Tibial artery (tissue), 4 donors: ENCODE data around the gene GRAP2.

Experiments
- DNase-seq, 2 donors: peaks; one replicate each; pipeline ENCODE4 v3.0.0-alpha.2; 2019
- H3K27ac ChIP-seq, 2 donors: fragments of 200-600 bp; sonication (generic) in 1 of 2; 1 replicate in 1 of 2; 2 replicates in 1 of 2; pipeline ENCODE4 v1.5.1; 2018 to 2019; ENCODE audit warnings: mild to moderate bottlenecking in 1 of 2
- H3K27me3 ChIP-seq, 2 donors: fragments of 200-600 bp; sonication (generic) in 1 of 2; one replicate each; pipeline versions ENCODE4 v1.5.1 to v1.6.0; 2016 to 2019
- H3K36me3 ChIP-seq, 3 donors: fragments of 200-600 bp; sonication (generic) in 2 of 3; one replicate each; pipeline ENCODE4 v1.5.1; 2016 to 2019; ENCODE audit warnings: mild to moderate bottlenecking in 2 of 3
- H3K4me1 ChIP-seq, 4 donors: fragments of 200-600 bp; sonication (generic) in 2 of 4; 1 replicate in 3 of 4; 2 replicates in 1 of 4; pipeline ENCODE4 v1.5.1; 2016 to 2019
- H3K4me3 ChIP-seq, 2 donors: fragments of 200-600 bp; sonication (generic) in 1 of 2; 1 replicate in 1 of 2; 2 replicates in 1 of 2; pipeline ENCODE4 v1.5.1; 2018 to 2019; ENCODE audit warnings: mild to moderate bottlenecking in 2 of 2
- H3K9me3 ChIP-seq, 3 donors: fragments of 200-600 bp; sonication (generic) in 1 of 3; one replicate each; pipeline ENCODE4 v1.5.1; 2016 to 2019
- CTCF ChIP-seq, 2 experiments: fragments of 200-600 bp in 1 of 2; fragments of 450-650 bp in 1 of 2; IDR thresholded peaks; one replicate each; pipeline ENCODE4 v1.5.1; 2017 to 2019; ENCODE audit warnings: antibody characterized with exemption in 2 of 2, mild to moderate bottlenecking in 1 of 2, moderate library complexity in 1 of 2
- intact Hi-C: fragments of 100-400 bp; cut with DNase I; formaldehyde crosslinking; loops from one replicate; pipeline ENCODE4 v1.15.0; 2023; ENCODE audit warnings: low total_unique reads

GRAP2 gene

GRCh38 chr22:39960791-39961746 lies 60.2 kb downstream of the GRAP2 start:
- DNase-seq: no peak
- H3K9me3 ChIP-seq: no peaks in the 10 kb centered on the region
- TF ChIP-seq CTCF (IDR thresholded peaks at IDR 0.05): no peak
- H3K4me1 ChIP-seq: no peaks in the 10 kb centered on the region
- peaks cover 0 to 43% of the 10 kb centered on the region in 2 donors for H3K27me3 ChIP-seq
- H3K4me3 ChIP-seq: no peak overlapping the region
- intact Hi-C loops: no loop called here
- H3K27ac ChIP-seq: no peak overlapping the region
- H3K36me3 ChIP-seq: no peaks in the 10 kb centered on the region

- H3K27ac ChIP-seq: no peak overlapping the region
- H3K9me3 ChIP-seq: no peaks in the 10 kb centered on the region
- no peaks in the 10 kb centered on the region for H3K4me1 ChIP-seq
- intact Hi-C loops: no loop called here
- peaks cover 0 to 43% of the 10 kb centered on the region in 2 donors for H3K27me3 ChIP-seq
- TF ChIP-seq CTCF (IDR thresholded peaks at IDR 0.05): no peak
- DNase-seq: no peak
- H3K4me3 ChIP-seq: no peak overlapping the region
- H3K36me3 ChIP-seq: no peaks in the 10 kb centered on the region
These were observed 61.2 kb downstream of the GRAP2 start for GRCh38 chr22:39962071-39962470.

GRCh38 chr22:39965748-39966147 lies 64.9 kb downstream of the GRAP2 start:
- Histone ChIP-seq H3K4me1 (peaks cover 0 to 8% (median 0%) of the 10 kb centered on the region in 4 donors), H3K36me3 (no peaks in the 10 kb centered on the region), H3K27me3 (peaks cover 0 to 47% of the 10 kb centered on the region in 2 donors), H3K27ac (no peak overlapping the region), H3K9me3 (no peaks in the 10 kb centered on the region), H3K4me3 (no peak overlapping the region)
- no peak for DNase-seq
- intact Hi-C loops: no loop called here
- TF ChIP-seq CTCF (IDR thresholded peaks at IDR 0.05): no peak

- peaks cover 0 to 8% (median 0%) of the 10 kb centered on the region in 4 donors for H3K4me1 ChIP-seq
- H3K27me3 ChIP-seq: peaks cover 0 to 48% of the 10 kb centered on the region in 2 donors
- no peak overlapping the region for H3K4me3 ChIP-seq
- TF ChIP-seq CTCF (IDR thresholded peaks at IDR 0.05): no peak
- no peak for DNase-seq
- no peaks in the 10 kb centered on the region for H3K9me3 ChIP-seq
- intact Hi-C loops: no loop called here
- no peak overlapping the region for H3K27ac ChIP-seq
- H3K36me3 ChIP-seq: no peaks in the 10 kb centered on the region
These were observed 65.6 kb downstream of the GRAP2 start for GRCh38 chr22:39966470-39966869.

GRCh38 chr22:39967103-39967829 lies 66.4 kb downstream of the GRAP2 start:
- Histone ChIP-seq H3K9me3 (no peaks in the 10 kb centered on the region), H3K27ac (no peak overlapping the region), H3K36me3 (no peaks in the 10 kb centered on the region), H3K4me1 (peaks cover 0 to 8% (median 0%) of the 10 kb centered on the region in 4 donors), H3K4me3 (no peak overlapping the region), H3K27me3 (peaks cover 0 to 50% of the 10 kb centered on the region in 2 donors)
- DNase-seq: no peak
- intact Hi-C loops: no loop called here
- no peak for TF ChIP-seq CTCF (IDR thresholded peaks at IDR 0.05)
